Osteocyte (in vitro differentiated cells): ENCODE results near the gene TMPRSS2. TPM values are rescaled to one million over a fixed set of nuclear protein-coding genes. Genes with fewer than 3 reads are reported as not detected.

Source experiments
- DNase-seq: peaks from one replicate; pipeline ENCODE4 v3.0.0; 2021; ENCODE audit warnings: mixed read lengths; ENCODE audit not compliant: unreplicated experiment; ENCODE audit errors: extremely low spot score
- H3K27ac Mint-ChIP-seq: one replicate; pipeline ENCODE4 v1.8.0; 2021; ENCODE audit warnings: mild to moderate bottlenecking, mixed read lengths; ENCODE audit not compliant: unreplicated experiment
- H3K27me3 Mint-ChIP-seq: one replicate; pipeline ENCODE4 v1.8.0; 2021; ENCODE audit warnings: mixed read lengths; ENCODE audit not compliant: unreplicated experiment
- H3K36me3 Mint-ChIP-seq: one replicate; pipeline ENCODE4 v1.8.0; 2021; ENCODE audit warnings: mixed read lengths; ENCODE audit not compliant: unreplicated experiment
- H3K4me1 Mint-ChIP-seq: one replicate; pipeline ENCODE4 v1.8.0; 2021; ENCODE audit warnings: mixed read lengths; ENCODE audit not compliant: unreplicated experiment
- H3K4me3 Mint-ChIP-seq: one replicate; pipeline ENCODE4 v1.8.0; 2021; ENCODE audit warnings: mild to moderate bottlenecking, moderate library complexity, mixed read lengths; ENCODE audit not compliant: unreplicated experiment
- H3K9me3 Mint-ChIP-seq: one replicate; pipeline ENCODE4 v1.8.0; 2021; ENCODE audit warnings: mixed read lengths; ENCODE audit not compliant: unreplicated experiment
- CTCF ChIP-seq: fragments of 200-600 bp; sonication (generic); IDR thresholded peaks from 2 replicates; pipeline ENCODE4 v1.5.0; 2021; ENCODE audit warnings: antibody characterized with exemption, mild to moderate bottlenecking, moderate library complexity
- total RNA-seq: library from RNA; stranded (reverse); gene quantifications from 2 replicates; pipeline ENCODE4 v1.2.1, GENCODE V29; 2021

The TMPRSS2 gene
- total RNA-seq, 1 donor from 2014 or later: 0.21 TPM

GRCh38 chr21:41479686-41480085, 28.3 kb downstream of the TMPRSS2 start:
- Mint-ChIP-seq H3K4me3 (no peak overlapping the region), H3K27ac (no peak overlapping the region), H3K27me3 (peaks cover 17% of the 10 kb centered on the region), H3K9me3 (no peaks in the 10 kb centered on the region), H3K4me1 (peaks cover 21% of the 10 kb centered on the region), H3K36me3 (no peaks in the 10 kb centered on the region)
- DNase-seq: no peak
- TF ChIP-seq CTCF: no peak

- no peak for TF ChIP-seq CTCF
- H3K36me3 Mint-ChIP-seq: no peaks in the 10 kb centered on the region
- H3K9me3 Mint-ChIP-seq: no peaks in the 10 kb centered on the region
- DNase-seq: no peak
- no peak overlapping the region for H3K27ac Mint-ChIP-seq
- H3K4me3 Mint-ChIP-seq: no peak overlapping the region
- H3K4me1 Mint-ChIP-seq: peaks cover 19% of the 10 kb centered on the region
- H3K27me3 Mint-ChIP-seq: peaks cover 17% of the 10 kb centered on the region
These were observed 29.4 kb downstream of the TMPRSS2 start for GRCh38 chr21:41478319-41479177.

- Mint-ChIP-seq H3K4me1 (peaks cover 19% of the 10 kb centered on the region), H3K27me3 (peaks cover 17% of the 10 kb centered on the region), H3K27ac (peak overlapping the region; percentile 44), H3K9me3 (no peaks in the 10 kb centered on the region), H3K36me3 (no peaks in the 10 kb centered on the region), H3K4me3 (no peak overlapping the region)
- no peak for DNase-seq
- TF ChIP-seq CTCF: no peak
These were observed 30.2 kb downstream of the TMPRSS2 start for GRCh38 chr21:41477641-41478318.

- no peak overlapping the region for H3K27ac Mint-ChIP-seq
- H3K36me3 Mint-ChIP-seq: no peaks in the 10 kb centered on the region
- DNase-seq: no peak
- H3K4me1 Mint-ChIP-seq: peaks cover 16% of the 10 kb centered on the region
- no peak for TF ChIP-seq CTCF
- no peaks in the 10 kb centered on the region for H3K9me3 Mint-ChIP-seq
- H3K4me3 Mint-ChIP-seq: no peak overlapping the region
- H3K27me3 Mint-ChIP-seq: peaks cover 12% of the 10 kb centered on the region
These were observed 32.1 kb downstream of the TMPRSS2 start for GRCh38 chr21:41475714-41476420.
